PC-9 (cell line): ENCODE results near the gene TICAM2. TPM values are rescaled to one million over a fixed set of nuclear protein-coding genes. Genes with fewer than 3 reads are reported as not detected.

Source experiments
- BruUV-seq: library from RNA; stranded (reverse); fragments of 400-500 nt; replicated peaks from 2 replicates; lab custom pipeline; 2021; lab: Mats Ljungman, UMichigan
- CTCF ChIA-PET: fragments of 300-600 bp; sonication (Branson Sonifier 250); formaldehyde crosslinking; loops from one replicate; lab custom pipeline; 2022; ENCODE audit warnings: antibody characterized with exemption; lab: Charles Lee
- POLR2A ChIA-PET: fragments of 300-600 bp; sonication (Branson Sonifier 250); formaldehyde crosslinking; loops from one replicate; lab custom pipeline; 2022; ENCODE audit warnings: antibody characterized with exemption; ENCODE audit not compliant: unreplicated experiment; lab: Charles Lee
- DNase-seq, 2 experiments: peaks; one replicate each; pipeline versions ENCODE4 v3.0.0 to v3.0.0-alpha.2; 2015 to 2022; ENCODE audit warnings: mixed read lengths in 1 of 2
- H2AFZ ChIP-seq: fragments of 200-600 bp; sonication (generic); 2 replicates; pipeline ENCODE4 v1.8.1; 2017; ENCODE audit warnings: antibody characterized with exemption
- H3F3A ChIP-seq: fragments of 200-600 bp; sonication (generic); 2 replicates; pipeline ENCODE4 v1.8.1; 2017; ENCODE audit warnings: antibody characterized with exemption, mild to moderate bottlenecking, low read depth; ENCODE audit not compliant: insufficient read depth
- H3K27ac ChIP-seq: fragments of 200-600 bp; sonication (generic); 2 replicates; pipeline ENCODE4 v1.6.1; 2016; ENCODE audit warnings: mixed run types
- H3K27me3 ChIP-seq: fragments of 200-600 bp; sonication (generic); 2 replicates; pipeline ENCODE4 v1.6.1; 2016; ENCODE audit warnings: low read depth, mixed run types; ENCODE audit not compliant: insufficient read depth
- H3K36me3 ChIP-seq: fragments of 200-600 bp; sonication (generic); 2 replicates; pipeline ENCODE4 v1.6.1; 2016; ENCODE audit warnings: low read depth, mixed run types
- H3K4me1 ChIP-seq: fragments of 200-600 bp; sonication (generic); replicated peaks from 2 replicates; pipeline ENCODE4 v1.6.1; 2016; ENCODE audit warnings: mixed run types; ENCODE audit not compliant: insufficient read depth
- H3K4me2 ChIP-seq: fragments of 200-600 bp; sonication (generic); 2 replicates; pipeline ENCODE4 v1.6.1; 2017; ENCODE audit warnings: mixed run types
- H3K4me3 ChIP-seq: fragments of 200-600 bp; sonication (generic); 2 replicates; pipeline ENCODE4 v1.6.1; 2016; ENCODE audit warnings: mixed run types
- H3K79me2 ChIP-seq: fragments of 200-600 bp; sonication (generic); 2 replicates; pipeline ENCODE4 v1.6.1; 2017; ENCODE audit warnings: low read depth, mixed run types
- H3K9me2 ChIP-seq: fragments of 200-600 bp; sonication (generic); 2 replicates; pipeline ENCODE4 v1.8.1; 2017; ENCODE audit warnings: mild to moderate bottlenecking; ENCODE audit not compliant: insufficient read depth
- H3K9me3 ChIP-seq: fragments of 200-600 bp; sonication (generic); 2 replicates; pipeline ENCODE4 v1.8.1; 2016; ENCODE audit warnings: low read depth; ENCODE audit not compliant: insufficient read depth
- H4K20me1 ChIP-seq: fragments of 200-600 bp; sonication (generic); 2 replicates; pipeline ENCODE4 v1.8.1; 2017; ENCODE audit not compliant: insufficient read depth
- EZH2 ChIP-seq: fragments of 200-600 bp; sonication (generic); IDR thresholded peaks from 2 replicates; pipeline ENCODE4 v1.8.0; 2017; ENCODE audit warnings: antibody characterized with exemption, low read depth
- intact Hi-C: fragments of 100-400 bp; cut with micrococcal nuclease; formaldehyde crosslinking; loops from one replicate; pipeline ENCODE4 v1.10.0; 2022; ENCODE audit not compliant: unreplicated experiment
- total RNA-seq: library from RNA; stranded (reverse); gene quantifications from 2 replicates; pipeline ENCODE4 v1.2.3, GENCODE V29; 2021
- TF ChIP-seq, protein P1 (sequence below): fragments of 200-600 bp; sonication (generic); conservative IDR thresholded peaks from 2 replicates; pipeline ENCODE4 v1.6.1; 2017; ENCODE audit warnings: mixed run types, antibody characterized with exemption, mild to moderate bottlenecking, moderate library complexity

Gene TICAM2
- total RNA-seq, 1 experiment from 2014 or later, result 1.8 TPM

DNA sequence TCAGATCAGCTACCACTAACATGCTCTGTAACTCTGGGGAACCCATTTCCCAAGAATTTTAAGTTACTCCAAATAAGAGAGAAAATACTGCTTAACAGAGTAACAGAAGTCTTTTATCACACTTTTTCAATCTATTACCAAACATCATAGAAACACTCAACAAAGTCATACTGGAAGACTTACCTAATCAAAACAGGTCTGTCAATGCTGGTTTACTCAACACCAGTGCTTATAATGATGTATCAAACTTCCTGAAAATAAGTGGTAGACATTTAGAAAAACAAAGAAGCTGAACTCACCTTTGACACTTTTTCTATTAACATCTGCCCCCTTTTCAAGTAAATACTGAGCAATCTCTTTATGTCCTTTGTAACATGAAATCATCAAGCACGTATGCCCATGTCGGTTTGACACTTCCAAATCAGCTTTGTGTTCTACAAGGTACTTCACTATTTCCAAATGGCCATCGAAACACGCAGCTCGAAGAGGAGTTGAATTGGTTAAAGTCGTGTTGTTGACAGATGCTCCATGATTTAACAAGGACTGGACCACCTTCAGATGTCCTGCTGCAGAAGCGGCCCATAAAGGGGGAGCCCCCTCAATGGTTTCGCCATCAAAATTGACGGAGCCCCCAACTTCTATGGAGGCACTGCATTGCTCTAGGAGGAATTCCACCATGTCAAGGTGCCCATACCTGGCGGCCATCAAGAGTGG is 59.5 kb downstream of the TICAM2 start:
- no peak for TF ChIP-seq EZH2
- TF ChIP-seq, protein P1, sequence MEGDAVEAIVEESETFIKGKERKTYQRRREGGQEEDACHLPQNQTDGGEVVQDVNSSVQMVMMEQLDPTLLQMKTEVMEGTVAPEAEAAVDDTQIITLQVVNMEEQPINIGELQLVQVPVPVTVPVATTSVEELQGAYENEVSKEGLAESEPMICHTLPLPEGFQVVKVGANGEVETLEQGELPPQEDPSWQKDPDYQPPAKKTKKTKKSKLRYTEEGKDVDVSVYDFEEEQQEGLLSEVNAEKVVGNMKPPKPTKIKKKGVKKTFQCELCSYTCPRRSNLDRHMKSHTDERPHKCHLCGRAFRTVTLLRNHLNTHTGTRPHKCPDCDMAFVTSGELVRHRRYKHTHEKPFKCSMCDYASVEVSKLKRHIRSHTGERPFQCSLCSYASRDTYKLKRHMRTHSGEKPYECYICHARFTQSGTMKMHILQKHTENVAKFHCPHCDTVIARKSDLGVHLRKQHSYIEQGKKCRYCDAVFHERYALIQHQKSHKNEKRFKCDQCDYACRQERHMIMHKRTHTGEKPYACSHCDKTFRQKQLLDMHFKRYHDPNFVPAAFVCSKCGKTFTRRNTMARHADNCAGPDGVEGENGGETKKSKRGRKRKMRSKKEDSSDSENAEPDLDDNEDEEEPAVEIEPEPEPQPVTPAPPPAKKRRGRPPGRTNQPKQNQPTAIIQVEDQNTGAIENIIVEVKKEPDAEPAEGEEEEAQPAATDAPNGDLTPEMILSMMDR, result no peak
- peaks cover 66% of the 10 kb centered on the region for H3K79me2 ChIP-seq
- BruUV-seq, result no TSS peak
- peak overlapping the region; percentile 89 for H3K4me3 ChIP-seq
- no peaks in the 10 kb centered on the region for H3K9me2 ChIP-seq
- intact Hi-C loops, result loop anchor here (5.0 kb wide), 1 partner anchor 81 kb away; no protein-coding TSS in a partner anchor
- ChIA-PET POLR2A (no interaction called here), CTCF (interaction anchor here (0.8 to 1.4 kb wide), 2 partner anchors 176 to 220 kb away, joined by 4 to 13 read pairs; no protein-coding TSS in a partner anchor)
- peaks cover 56% of the 10 kb centered on the region for H3K36me3 ChIP-seq
- peak in 1 of 2 experiments; percentile 48 for DNase-seq
- H4K20me1 ChIP-seq, result peaks cover 26% of the 10 kb centered on the region
- no peak overlapping the region for H2AFZ ChIP-seq
- peaks cover 22% of the 10 kb centered on the region for H3K9me3 ChIP-seq
- H3K27ac ChIP-seq, result no peak overlapping the region
- peak overlapping the region; percentile 90 for H3K4me2 ChIP-seq
- no peaks in the 10 kb centered on the region for H3K27me3 ChIP-seq
- no peaks in the 10 kb centered on the region; the same call in 1 of the 2 replicates for H3F3A ChIP-seq
- H3K4me1 ChIP-seq, result peaks cover 37% of the 10 kb centered on the region

DNA sequence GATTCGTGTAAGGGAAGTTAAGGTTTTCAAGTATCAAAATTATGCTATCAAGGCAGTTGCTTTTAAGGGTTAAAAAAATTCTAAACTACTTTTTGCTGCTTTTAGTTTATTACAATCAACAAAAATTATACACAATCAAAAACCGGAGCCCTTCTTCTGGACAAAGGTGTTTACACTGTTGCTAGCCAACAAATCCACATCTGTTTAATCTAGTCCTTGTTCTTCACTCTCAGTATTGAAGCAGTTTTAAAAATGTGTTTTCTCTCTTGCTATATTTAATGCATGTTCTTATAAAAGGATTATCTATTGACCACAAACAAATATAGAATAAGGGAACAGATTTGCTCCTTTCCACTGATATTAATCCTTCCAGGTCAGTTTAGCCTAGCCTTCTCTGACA is 60.2 kb downstream of the TICAM2 start:
- H3F3A ChIP-seq, result no peaks in the 10 kb centered on the region; the same call in 1 of the 2 replicates
- intact Hi-C loops, result loop anchor here (5.0 kb wide), 1 partner anchor 80 kb away; no protein-coding TSS in a partner anchor
- H3K27ac ChIP-seq, result no peak overlapping the region
- peak overlapping the region; percentile 90 for H3K4me2 ChIP-seq
- BruUV-seq, result no TSS peak
- no peak overlapping the region for H2AFZ ChIP-seq
- H3K9me2 ChIP-seq, result no peaks in the 10 kb centered on the region
- TF ChIP-seq, protein P1, result no peak
- TF ChIP-seq EZH2, result no peak
- peaks cover 63% of the 10 kb centered on the region for H3K36me3 ChIP-seq
- peak overlapping the region; percentile 89 for H3K4me3 ChIP-seq
- peaks cover 26% of the 10 kb centered on the region for H3K9me3 ChIP-seq
- no peak for DNase-seq
- H3K79me2 ChIP-seq, result peaks cover 73% of the 10 kb centered on the region
- POLR2A ChIA-PET, result no interaction called here
- no peaks in the 10 kb centered on the region for H3K27me3 ChIP-seq
- peaks cover 45% of the 10 kb centered on the region for H3K4me1 ChIP-seq
- peaks cover 26% of the 10 kb centered on the region for H4K20me1 ChIP-seq
- CTCF ChIA-PET, result no interaction called here

DNA sequence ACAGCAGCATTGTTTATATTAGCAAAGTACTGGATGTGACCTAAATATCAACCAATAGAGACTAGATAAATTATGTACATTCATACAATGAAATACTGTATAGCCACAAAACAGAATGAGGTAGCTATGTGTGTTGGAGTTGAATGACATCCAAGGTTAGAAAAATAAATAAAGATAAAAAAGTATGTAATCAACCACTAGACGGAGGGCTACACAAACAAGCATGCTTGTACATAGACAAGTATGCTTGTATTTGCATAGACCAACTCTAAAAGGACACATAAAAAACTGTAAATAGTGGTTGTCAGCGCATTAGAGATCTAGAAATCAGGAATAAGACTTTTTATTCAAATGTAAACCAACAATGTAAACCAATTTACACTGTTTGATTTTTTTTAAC is 60.7 kb downstream of the TICAM2 start:
- POLR2A ChIA-PET, result interaction anchor here (0.6 to 0.7 kb wide), 2 partner anchors 43 to 44 kb away, joined by 4 read pairs; no protein-coding TSS in a partner anchor
- CTCF ChIA-PET, result interaction anchor here (0.6 kb wide), 2 partner anchors 25 to 33 kb away, joined by 4 read pairs; no protein-coding TSS in a partner anchor
- no peak for DNase-seq

More for the DNA sequence above, 60.7 kb downstream of the TICAM2 start:
- Histone ChIP-seq H3K27ac (no peak overlapping the region), H3K4me2 (peak overlapping the region; percentile 90), H3K27me3 (no peaks in the 10 kb centered on the region), H3K79me2 (peaks cover 78% of the 10 kb centered on the region), H3K4me1 (peaks cover 49% of the 10 kb centered on the region), H4K20me1 (peaks cover 26% of the 10 kb centered on the region), H2AFZ (no peak overlapping the region), H3K9me2 (no peaks in the 10 kb centered on the region), H3F3A (no peaks in the 10 kb centered on the region; the same call in 1 of the 2 replicates), H3K36me3 (peaks cover 68% of the 10 kb centered on the region), H3K9me3 (peaks cover 23% of the 10 kb centered on the region; the same call in 1 of the 2 replicates), H3K4me3 (peak overlapping the region; percentile 89)
- BruUV-seq, result no TSS peak
- intact Hi-C loops, result loop anchor here (5.0 kb wide), 1 partner anchor 79 kb away; no protein-coding TSS in a partner anchor
- TF ChIP-seq EZH2, result no peak
- TF ChIP-seq, protein P1, result no peak
